ENCODE results near the gene SLC12A3. TPM values are rescaled to one million over a fixed set of nuclear protein-coding genes. Genes with fewer than 3 reads are reported as not detected.

The SLC12A3 gene
- total and polyA plus RNA-seq, 2 donors (not counting 1 experiment from before 2014, with no cell fraction given) = not detected

- H3K79me2 ChIP-seq (ENCODE audit: control insufficient read depth, insufficient read depth, low read length) = no peaks in the 10 kb centered on the region
- H3K9ac ChIP-seq (ENCODE audit: insufficient read depth, low read length) = no peak overlapping the region
- H4K20me1 ChIP-seq (ENCODE audit: control insufficient read depth, extremely low read depth, insufficient read depth, low read length) = no peaks in the 10 kb centered on the region
- H3K27me3 ChIP-seq (ENCODE audit: control insufficient read depth, insufficient read depth, low read length) = peaks cover 5% of the 10 kb centered on the region
- no peak for TF ChIP-seq EZH2 (IDR thresholded peaks at IDR 0.05; ENCODE audit: low read length, missing control alignments)
- TF ChIP-seq CTCF (conservative IDR thresholded peaks at IDR 0.05 in 1 of 2, IDR thresholded peaks at IDR 0.05 in 1 of 2; ENCODE audit: low read depth in 1 of 2, low read length in 2 of 2) = no peak
- no peak overlapping the region for H2AFZ ChIP-seq (ENCODE audit: low read length)
- H3K9me3 ChIP-seq (ENCODE audit: control insufficient read depth, insufficient read depth, low read depth, low read length) = no peaks in the 10 kb centered on the region
- no peak overlapping the region for H3K27ac ChIP-seq (ENCODE audit: insufficient read depth, low read length)
- H3K4me1 ChIP-seq (ENCODE audit: control insufficient read depth, extremely low read depth, insufficient read depth, low read length) = no peaks in the 10 kb centered on the region
- H3K4me2 ChIP-seq (ENCODE audit: extremely low read depth, insufficient read depth, low read length) = no peak overlapping the region
- no peak overlapping the region for H3K4me3 ChIP-seq (replicated peaks in 1 of 4; ENCODE audit: control extremely low read depth in 1 of 4, insufficient read depth in 1 of 4, low read depth in 3 of 4, low read length in 4 of 4)
- no peaks in the 10 kb centered on the region for H3K36me3 ChIP-seq (ENCODE audit: control insufficient read depth, insufficient read depth, low read length)
- DNase-seq (ENCODE audit: low read depth in 2 of 2) = no peak
Measured at GRCh38 chr16:56921571-56921970, 56.6 kb downstream of the SLC12A3 start.

- Histone ChIP-seq H3K79me2 (ENCODE audit: control insufficient read depth, insufficient read depth, low read length) (no peaks in the 10 kb centered on the region), H3K9me3 (ENCODE audit: control insufficient read depth, insufficient read depth, low read depth, low read length) (no peaks in the 10 kb centered on the region)
Measured at GRCh38 chr16:56923481-56924091, 58.6 kb downstream of the SLC12A3 start.

GRCh38 chr16:56927471-56927870 is 62.5 kb downstream of the SLC12A3 start:
- H2AFZ ChIP-seq (ENCODE audit: low read length) = no peak overlapping the region
- no peak for DNase-seq (ENCODE audit: low read depth in 2 of 2)
- TF ChIP-seq CTCF (conservative IDR thresholded peaks at IDR 0.05 in 1 of 2, IDR thresholded peaks at IDR 0.05 in 1 of 2; ENCODE audit: low read depth in 1 of 2, low read length in 2 of 2) (no peak), EZH2 (IDR thresholded peaks at IDR 0.05; ENCODE audit: low read length, missing control alignments) (no peak)
- peaks cover 4% of the 10 kb centered on the region for H3K79me2 ChIP-seq (ENCODE audit: control insufficient read depth, insufficient read depth, low read length)
- H3K9me3 ChIP-seq (ENCODE audit: control insufficient read depth, insufficient read depth, low read depth, low read length) = no peaks in the 10 kb centered on the region
- H3K4me3 ChIP-seq (replicated peaks in 1 of 4; ENCODE audit: control extremely low read depth in 1 of 4, insufficient read depth in 1 of 4, low read depth in 3 of 4, low read length in 4 of 4) = no peak overlapping the region
- H4K20me1 ChIP-seq (ENCODE audit: control insufficient read depth, extremely low read depth, insufficient read depth, low read length) = no peaks in the 10 kb centered on the region
- H3K9ac ChIP-seq (ENCODE audit: insufficient read depth, low read length) = no peak overlapping the region
- H3K27ac ChIP-seq (ENCODE audit: insufficient read depth, low read length) = no peak overlapping the region
- peaks cover 3% of the 10 kb centered on the region for H3K4me1 ChIP-seq (ENCODE audit: control insufficient read depth, extremely low read depth, insufficient read depth, low read length)
- no peaks in the 10 kb centered on the region for H3K36me3 ChIP-seq (ENCODE audit: control insufficient read depth, insufficient read depth, low read length)
- no peaks in the 10 kb centered on the region for H3K27me3 ChIP-seq (ENCODE audit: control insufficient read depth, insufficient read depth, low read length)
- no peak overlapping the region for H3K4me2 ChIP-seq (ENCODE audit: extremely low read depth, insufficient read depth, low read length)

More at GRCh38 chr16:56923481-56924091, 58.6 kb downstream of the SLC12A3 start:
- H3K4me2 ChIP-seq (ENCODE audit: extremely low read depth, insufficient read depth, low read length) = no peak overlapping the region
- H3K36me3 ChIP-seq (ENCODE audit: control insufficient read depth, insufficient read depth, low read length) = no peaks in the 10 kb centered on the region
- H3K4me1 ChIP-seq (ENCODE audit: control insufficient read depth, extremely low read depth, insufficient read depth, low read length) = no peaks in the 10 kb centered on the region
- no peak overlapping the region for H2AFZ ChIP-seq (ENCODE audit: low read length)
- no peak for TF ChIP-seq CTCF (conservative IDR thresholded peaks at IDR 0.05 in 1 of 2, IDR thresholded peaks at IDR 0.05 in 1 of 2; ENCODE audit: low read depth in 1 of 2, low read length in 2 of 2)
- no peak for TF ChIP-seq EZH2 (IDR thresholded peaks at IDR 0.05; ENCODE audit: low read length, missing control alignments)
- no peaks in the 10 kb centered on the region for H4K20me1 ChIP-seq (ENCODE audit: control insufficient read depth, extremely low read depth, insufficient read depth, low read length)
- H3K27me3 ChIP-seq (ENCODE audit: control insufficient read depth, insufficient read depth, low read length) = peaks cover 5% of the 10 kb centered on the region
- no peak overlapping the region for H3K27ac ChIP-seq (ENCODE audit: insufficient read depth, low read length)
- DNase-seq (ENCODE audit: low read depth in 2 of 2) = peak in 1 of 2 donors; percentile 54
- no peak overlapping the region for H3K9ac ChIP-seq (ENCODE audit: insufficient read depth, low read length)
- no peak overlapping the region for H3K4me3 ChIP-seq (replicated peaks in 1 of 4; ENCODE audit: control extremely low read depth in 1 of 4, insufficient read depth in 1 of 4, low read depth in 3 of 4, low read length in 4 of 4)

Data from fibroblast of lung (primary cell).